NB4 (cell line): ENCODE results near the gene VWA1.

ENCODE experiments used
- MYC ChIP-seq: IDR thresholded peaks from 2 replicates; pipeline ENCODE4 v1.6.1; 2011; ENCODE audit warnings: low read depth, low read length
- POLR2A ChIP-seq: IDR thresholded peaks from 2 replicates; pipeline ENCODE4 v1.6.1; 2011; ENCODE audit warnings: mild to moderate bottlenecking; ENCODE audit not compliant: insufficient read length; ENCODE audit errors: extremely low read depth
- TF ChIP-seq, protein P1 (sequence below): IDR thresholded peaks from one replicate; pipeline ENCODE4 v1.5.1; 2012; ENCODE audit warnings: low read depth, low read length
- TF ChIP-seq, protein P2 (sequence below): IDR thresholded peaks from 2 replicates; pipeline ENCODE4 v1.6.1; 2011; ENCODE audit warnings: low read depth, low read length

DNA sequence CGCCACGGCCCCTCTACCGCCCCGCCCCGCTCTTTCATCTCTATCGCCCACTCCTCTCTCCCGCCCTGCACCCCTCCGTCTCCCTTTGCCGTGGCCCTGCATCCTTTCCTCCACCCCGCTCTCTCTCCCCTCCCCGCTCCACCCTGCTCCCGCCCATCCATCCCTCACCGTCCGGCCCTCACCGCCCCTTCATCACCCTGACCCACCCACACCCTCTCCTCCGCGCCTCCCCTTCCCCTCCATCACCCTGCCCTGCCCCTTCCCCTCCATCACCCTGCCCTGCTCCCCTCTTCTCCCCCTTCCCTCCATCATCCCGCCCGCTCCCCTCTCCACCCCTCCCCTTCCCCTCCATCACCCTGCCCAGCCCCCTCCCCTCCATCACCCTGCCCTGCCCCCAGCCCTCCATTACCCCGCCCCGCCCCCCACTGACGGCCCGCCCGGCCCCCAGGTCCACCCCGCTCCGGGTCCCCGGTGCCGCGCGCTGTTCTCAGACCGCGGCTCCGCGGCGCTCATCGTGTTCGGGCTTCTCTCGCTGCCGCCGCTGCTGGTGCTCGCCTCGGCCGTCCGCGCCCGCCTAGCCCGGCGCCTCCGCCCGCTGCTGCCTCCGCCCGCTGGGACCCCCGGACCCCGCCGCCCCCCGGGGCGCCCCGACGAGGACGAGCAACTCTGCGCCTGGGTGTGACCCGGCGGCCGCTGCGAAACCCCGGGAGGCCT lies 8.2 kb upstream of the VWA1 start:
- TF ChIP-seq, protein P1, sequence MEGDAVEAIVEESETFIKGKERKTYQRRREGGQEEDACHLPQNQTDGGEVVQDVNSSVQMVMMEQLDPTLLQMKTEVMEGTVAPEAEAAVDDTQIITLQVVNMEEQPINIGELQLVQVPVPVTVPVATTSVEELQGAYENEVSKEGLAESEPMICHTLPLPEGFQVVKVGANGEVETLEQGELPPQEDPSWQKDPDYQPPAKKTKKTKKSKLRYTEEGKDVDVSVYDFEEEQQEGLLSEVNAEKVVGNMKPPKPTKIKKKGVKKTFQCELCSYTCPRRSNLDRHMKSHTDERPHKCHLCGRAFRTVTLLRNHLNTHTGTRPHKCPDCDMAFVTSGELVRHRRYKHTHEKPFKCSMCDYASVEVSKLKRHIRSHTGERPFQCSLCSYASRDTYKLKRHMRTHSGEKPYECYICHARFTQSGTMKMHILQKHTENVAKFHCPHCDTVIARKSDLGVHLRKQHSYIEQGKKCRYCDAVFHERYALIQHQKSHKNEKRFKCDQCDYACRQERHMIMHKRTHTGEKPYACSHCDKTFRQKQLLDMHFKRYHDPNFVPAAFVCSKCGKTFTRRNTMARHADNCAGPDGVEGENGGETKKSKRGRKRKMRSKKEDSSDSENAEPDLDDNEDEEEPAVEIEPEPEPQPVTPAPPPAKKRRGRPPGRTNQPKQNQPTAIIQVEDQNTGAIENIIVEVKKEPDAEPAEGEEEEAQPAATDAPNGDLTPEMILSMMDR, result no peak
- TF ChIP-seq POLR2A (no peak), MYC (no peak)
- TF ChIP-seq, protein P2, sequence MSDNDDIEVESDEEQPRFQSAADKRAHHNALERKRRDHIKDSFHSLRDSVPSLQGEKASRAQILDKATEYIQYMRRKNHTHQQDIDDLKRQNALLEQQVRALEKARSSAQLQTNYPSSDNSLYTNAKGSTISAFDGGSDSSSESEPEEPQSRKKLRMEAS, result no peak
